Natural killer cell (primary cell): Measurements from ENCODE around the gene CLTB. TPM values are rescaled to one million over a fixed set of nuclear protein-coding genes. Genes with fewer than 3 reads are reported as not detected.

Experiments
- ATAC-seq, 3 donors: fragments of 150-1000 bp in 2 of 3; fragments of 200-7000 bp in 1 of 3; cut with Tn5 transposase; 1 replicate in 1 of 3; 2 replicates in 2 of 3; pipeline ENCODE4 v1.10.0; 2021; ENCODE audit warnings: mild to moderate bottlenecking in 2 of 3, moderate library complexity in 2 of 3
- DNase-seq, 2 donors: peaks; one replicate each; pipeline versions ENCODE4 v3.0.0 to v3.0.0-alpha.2; 2013 to 2021; ENCODE audit warnings: mixed read lengths in 1 of 2
- H3K27ac ChIP-seq: one replicate; pipeline ENCODE4 v1.5.1; 2013; ENCODE audit warnings: mild to moderate bottlenecking, low read length
- H3K27me3 ChIP-seq: one replicate; pipeline ENCODE4 v1.6.1; 2013; ENCODE audit warnings: low read length; ENCODE audit not compliant: control insufficient read depth, insufficient read depth
- H3K36me3 ChIP-seq: one replicate; pipeline ENCODE4 v1.6.1; 2013; ENCODE audit warnings: low read length; ENCODE audit not compliant: control insufficient read depth, insufficient read depth
- H3K4me1 ChIP-seq: one replicate; pipeline ENCODE4 v1.6.1; 2013; ENCODE audit warnings: low read length; ENCODE audit not compliant: control insufficient read depth, insufficient read depth
- H3K4me3 ChIP-seq: one replicate; pipeline ENCODE4 v1.5.1; 2013; ENCODE audit warnings: low read length
- H3K9me3 ChIP-seq: one replicate; pipeline ENCODE4 v1.6.1; 2013; ENCODE audit warnings: low read length; ENCODE audit not compliant: control insufficient read depth, insufficient read depth
- H3K27ac Mint-ChIP-seq, 2 donors: one replicate each; pipeline ENCODE4 v1.8.0; 2022; ENCODE audit warnings: mild to moderate bottlenecking in 2 of 2, mixed read lengths in 2 of 2, moderate library complexity in 1 of 2
- H3K27me3 Mint-ChIP-seq, 2 donors: one replicate each; pipeline ENCODE4 v1.8.0; 2022; ENCODE audit warnings: low read depth in 2 of 2, mixed read lengths in 2 of 2
- H3K36me3 Mint-ChIP-seq: one replicate; pipeline ENCODE4 v1.8.0; 2022; ENCODE audit warnings: mixed read lengths
- H3K4me1 Mint-ChIP-seq, 2 donors: one replicate each; pipeline ENCODE4 v1.8.0; 2022; ENCODE audit warnings: mixed read lengths in 2 of 2
- H3K4me3 Mint-ChIP-seq: one replicate; pipeline ENCODE4 v1.8.0; 2022; ENCODE audit warnings: mild to moderate bottlenecking, moderate library complexity, mixed read lengths
- H3K9me3 Mint-ChIP-seq, 2 donors: one replicate each; pipeline ENCODE4 v1.8.0; 2022; ENCODE audit warnings: mixed read lengths in 2 of 2
- WGBS: methylation state at CpG from one replicate; pipeline ENCODE4 v1.1.7; 2013; ENCODE audit warnings: missing lambda C conversion rate; ENCODE audit not compliant: insufficient coverage; 5-methylcytosine and 5-hydroxymethylcytosine counted together
- intact Hi-C: fragments of 100-400 bp; cut with micrococcal nuclease; formaldehyde crosslinking; loops from one replicate; pipeline ENCODE4 v1.14.2; 2022
- total RNA-seq, 4 donors: library from RNA; stranded (reverse); fragments of 120-200 nt in 1 of 4; gene quantifications; one replicate each; pipeline versions ENCODE4 v1.2.3 to v1.2.4, GENCODE V29; 2013 to 2022
- TF ChIP-seq, protein P1 (sequence below): fragments of 200-600 bp; IDR thresholded peaks from one replicate; pipeline ENCODE4 v1.8.0; 2022; ENCODE audit warnings: antibody characterized with exemption

The CLTB gene
- total RNA-seq, 3 donors from 2014 or later (not counting 1 experiment from before 2014, with no cell fraction given): 60.6 to 77.2 (median 70.4) TPM

DNA sequence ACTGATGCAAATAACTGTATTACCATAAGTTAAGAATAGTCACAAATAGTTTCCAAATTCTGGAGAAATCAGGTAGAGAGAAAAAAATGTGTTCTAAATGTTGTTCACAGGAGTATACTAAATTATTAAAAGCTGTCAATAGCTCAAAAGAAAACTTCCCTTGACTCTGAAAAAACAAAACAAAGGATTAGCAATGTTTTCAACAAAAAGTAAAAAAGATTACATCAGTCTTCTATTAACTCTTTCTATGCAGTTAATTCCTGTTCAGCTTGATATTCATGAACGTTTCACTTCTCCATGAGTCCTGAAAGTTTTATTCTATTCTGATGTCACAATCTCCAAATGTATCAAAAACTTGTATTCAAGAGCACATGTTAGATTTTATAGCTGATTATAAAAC lies 9.5 kb upstream of the CLTB start:
- DNase-seq: no peak
- WGBS: 88% methylated on average over 1 of the region's 1 CpG
- Histone ChIP-seq H3K4me3 (no peak overlapping the region), H3K27ac (no peak overlapping the region), H3K36me3 (no peaks in the 10 kb centered on the region), H3K9me3 (no peaks in the 10 kb centered on the region), H3K27me3 (no peaks in the 10 kb centered on the region), H3K4me1 (no peaks in the 10 kb centered on the region)
- Mint-ChIP-seq H3K4me3 (no peak overlapping the region), H3K27me3 (peaks cover 16 to 22% of the 10 kb centered on the region in 2 donors), H3K27ac (no peak overlapping the region), H3K4me1 (peaks cover 4 to 9% of the 10 kb centered on the region in 2 donors), H3K9me3 (no peaks in the 10 kb centered on the region), H3K36me3 (no peaks in the 10 kb centered on the region)
- TF ChIP-seq, protein P1, sequence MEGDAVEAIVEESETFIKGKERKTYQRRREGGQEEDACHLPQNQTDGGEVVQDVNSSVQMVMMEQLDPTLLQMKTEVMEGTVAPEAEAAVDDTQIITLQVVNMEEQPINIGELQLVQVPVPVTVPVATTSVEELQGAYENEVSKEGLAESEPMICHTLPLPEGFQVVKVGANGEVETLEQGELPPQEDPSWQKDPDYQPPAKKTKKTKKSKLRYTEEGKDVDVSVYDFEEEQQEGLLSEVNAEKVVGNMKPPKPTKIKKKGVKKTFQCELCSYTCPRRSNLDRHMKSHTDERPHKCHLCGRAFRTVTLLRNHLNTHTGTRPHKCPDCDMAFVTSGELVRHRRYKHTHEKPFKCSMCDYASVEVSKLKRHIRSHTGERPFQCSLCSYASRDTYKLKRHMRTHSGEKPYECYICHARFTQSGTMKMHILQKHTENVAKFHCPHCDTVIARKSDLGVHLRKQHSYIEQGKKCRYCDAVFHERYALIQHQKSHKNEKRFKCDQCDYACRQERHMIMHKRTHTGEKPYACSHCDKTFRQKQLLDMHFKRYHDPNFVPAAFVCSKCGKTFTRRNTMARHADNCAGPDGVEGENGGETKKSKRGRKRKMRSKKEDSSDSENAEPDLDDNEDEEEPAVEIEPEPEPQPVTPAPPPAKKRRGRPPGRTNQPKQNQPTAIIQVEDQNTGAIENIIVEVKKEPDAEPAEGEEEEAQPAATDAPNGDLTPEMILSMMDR: no peak
- intact Hi-C loops: no loop called here
- ATAC-seq: no peak

DNA sequence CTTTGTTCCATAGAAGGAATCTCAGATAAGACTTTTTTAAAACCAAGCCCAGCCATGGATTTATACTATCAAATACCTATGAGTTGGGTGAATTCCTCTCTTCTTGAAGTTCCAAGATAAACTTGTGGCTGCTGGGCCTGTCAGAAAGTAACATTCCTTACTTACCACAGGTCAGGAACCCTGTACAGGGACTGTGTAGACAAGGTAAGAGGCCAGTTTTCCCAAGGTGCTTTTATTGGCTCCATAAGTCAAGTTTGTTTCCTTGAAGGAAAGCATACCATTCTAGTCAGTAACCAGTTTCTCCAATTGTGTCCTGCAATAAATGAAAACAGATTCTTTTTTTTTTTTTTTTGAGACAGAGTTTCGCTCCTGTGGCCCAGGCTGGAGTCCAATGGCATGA lies 8.8 kb upstream of the CLTB start:
- peaks cover 20 to 22% of the 10 kb centered on the region in 2 donors for H3K27me3 Mint-ChIP-seq

DNA sequence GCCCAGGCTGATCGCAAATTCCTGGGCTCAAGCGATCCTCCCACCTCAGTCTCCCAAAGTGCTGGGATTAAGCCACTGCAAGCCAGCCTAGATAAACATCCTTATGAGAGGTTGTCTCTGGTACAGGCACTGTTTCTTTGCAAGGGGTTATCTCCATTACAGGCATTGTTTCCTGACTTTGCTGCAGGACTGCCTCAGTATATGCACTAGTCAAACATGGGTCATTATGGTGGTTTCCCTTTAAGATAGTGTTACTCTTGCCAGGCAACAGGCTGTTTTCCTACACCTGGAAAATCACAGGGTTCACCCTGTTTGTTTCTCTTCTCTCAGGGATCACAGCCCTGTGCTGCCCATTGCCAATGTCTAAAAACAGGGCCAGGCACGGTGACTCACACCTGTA lies 7.8 kb upstream of the CLTB start:
- Mint-ChIP-seq H3K27me3 (peaks cover 20 to 22% of the 10 kb centered on the region in 2 donors), H3K4me1 (no peaks in the 10 kb centered on the region), H3K9me3 (no peaks in the 10 kb centered on the region), H3K4me3 (no peak overlapping the region), H3K36me3 (no peaks in the 10 kb centered on the region), H3K27ac (no peak overlapping the region)
- Histone ChIP-seq H3K4me1 (no peaks in the 10 kb centered on the region), H3K4me3 (no peak overlapping the region), H3K36me3 (no peaks in the 10 kb centered on the region), H3K9me3 (no peaks in the 10 kb centered on the region), H3K27me3 (no peaks in the 10 kb centered on the region), H3K27ac (no peak overlapping the region)
- WGBS: 88% methylated on average over 3 of the region's 3 CpGs
- intact Hi-C loops: no loop called here
- DNase-seq (no peak), ATAC-seq (no peak)
- TF ChIP-seq, protein P1: no peak

More for the DNA sequence above, 8.8 kb upstream of the CLTB start:
- no peak for DNase-seq
- TF ChIP-seq, protein P1: no peak
- no peak overlapping the region for H3K4me3 Mint-ChIP-seq
- no peak overlapping the region for H3K27ac ChIP-seq
- peaks cover 3% of the 10 kb centered on the region in 2 donors for H3K4me1 Mint-ChIP-seq
- H3K9me3 ChIP-seq: no peaks in the 10 kb centered on the region
- intact Hi-C loops: no loop called here
- H3K9me3 Mint-ChIP-seq: no peaks in the 10 kb centered on the region
- H3K4me1 ChIP-seq: no peaks in the 10 kb centered on the region
- no peaks in the 10 kb centered on the region for H3K27me3 ChIP-seq
- no peaks in the 10 kb centered on the region for H3K36me3 Mint-ChIP-seq
- WGBS: 100% methylated on average over 1 of the region's 1 CpG
- H3K27ac Mint-ChIP-seq: no peak overlapping the region
- no peak overlapping the region for H3K4me3 ChIP-seq
- ATAC-seq: no peak
- no peaks in the 10 kb centered on the region for H3K36me3 ChIP-seq

DNA sequence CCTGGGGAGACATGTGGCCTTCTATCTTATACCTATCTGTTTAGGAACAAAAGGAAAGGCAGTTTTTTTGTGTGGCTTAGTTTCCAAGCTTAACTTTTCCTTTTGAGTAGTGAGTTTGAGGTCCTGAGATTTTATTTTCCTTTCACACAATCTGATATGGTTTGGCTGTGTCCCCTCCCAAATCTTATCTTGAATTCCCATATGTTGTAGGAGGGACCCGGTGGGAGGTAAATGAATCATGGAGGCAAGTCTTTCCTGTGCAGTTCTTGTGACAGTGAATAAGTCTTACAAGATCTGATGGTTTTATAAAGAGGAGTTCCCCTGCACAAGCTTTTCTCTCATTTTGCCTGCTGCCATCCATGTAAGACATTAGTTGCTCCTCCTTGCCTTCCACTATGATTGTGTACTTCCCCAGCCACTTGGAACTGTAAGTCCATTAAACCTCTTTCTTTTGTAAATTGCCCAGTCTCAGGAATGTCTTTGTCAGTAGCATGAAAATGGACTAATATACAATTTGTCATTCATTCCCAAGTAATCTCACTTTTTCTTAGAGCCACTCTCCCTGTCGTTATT lies 4.7 kb upstream of the CLTB start:
- WGBS: 50% methylated on average over 2 of the region's 2 CpGs
- H3K9me3 Mint-ChIP-seq: no peaks in the 10 kb centered on the region
- no peak overlapping the region for H3K27ac Mint-ChIP-seq
- no peaks in the 10 kb centered on the region for H3K36me3 Mint-ChIP-seq
- H3K27ac ChIP-seq: no peak overlapping the region
- H3K4me3 Mint-ChIP-seq: no peak overlapping the region
- DNase-seq (no peak), ATAC-seq (no peak)
- H3K27me3 Mint-ChIP-seq: peaks cover 20 to 22% of the 10 kb centered on the region in 2 donors
- TF ChIP-seq, protein P1: no peak
- no peak overlapping the region for H3K4me3 ChIP-seq
- intact Hi-C loops: no loop called here
- peaks cover 8% of the 10 kb centered on the region for H3K4me1 ChIP-seq
- no peaks in the 10 kb centered on the region for H3K9me3 ChIP-seq
- H3K27me3 ChIP-seq: no peaks in the 10 kb centered on the region
- no peaks in the 10 kb centered on the region for H3K36me3 ChIP-seq
- peaks cover 5% of the 10 kb centered on the region in 2 donors for H3K4me1 Mint-ChIP-seq
